NCI-H2029 (cell line): Measurements from ENCODE around the gene DNPEP.

Experiments
- DNase-seq: peaks from one replicate; lab custom pipeline; 2025; lab: John Stamatoyannopoulos, UW

DNPEP gene

DNA sequence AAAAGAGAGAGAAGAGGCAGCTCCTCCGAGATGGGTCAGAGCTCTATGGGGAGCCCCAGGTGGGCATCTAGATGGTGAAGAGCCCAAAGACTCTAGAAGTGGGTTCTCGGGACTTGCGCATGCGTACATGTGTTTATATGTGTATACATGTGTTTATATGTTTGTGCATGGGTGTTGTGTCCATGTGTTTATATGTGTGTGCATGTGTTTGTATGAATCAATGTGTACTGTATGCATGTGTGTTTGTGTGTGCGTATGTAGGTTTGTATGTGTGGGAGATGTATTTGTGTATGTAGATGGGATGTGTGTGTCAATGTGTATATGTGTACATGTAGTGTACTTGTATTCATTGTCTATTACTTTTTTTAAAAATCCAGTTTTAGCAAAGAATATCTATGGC, 25.6 kb downstream of the DNPEP start:
- no peak for DNase-seq

DNA sequence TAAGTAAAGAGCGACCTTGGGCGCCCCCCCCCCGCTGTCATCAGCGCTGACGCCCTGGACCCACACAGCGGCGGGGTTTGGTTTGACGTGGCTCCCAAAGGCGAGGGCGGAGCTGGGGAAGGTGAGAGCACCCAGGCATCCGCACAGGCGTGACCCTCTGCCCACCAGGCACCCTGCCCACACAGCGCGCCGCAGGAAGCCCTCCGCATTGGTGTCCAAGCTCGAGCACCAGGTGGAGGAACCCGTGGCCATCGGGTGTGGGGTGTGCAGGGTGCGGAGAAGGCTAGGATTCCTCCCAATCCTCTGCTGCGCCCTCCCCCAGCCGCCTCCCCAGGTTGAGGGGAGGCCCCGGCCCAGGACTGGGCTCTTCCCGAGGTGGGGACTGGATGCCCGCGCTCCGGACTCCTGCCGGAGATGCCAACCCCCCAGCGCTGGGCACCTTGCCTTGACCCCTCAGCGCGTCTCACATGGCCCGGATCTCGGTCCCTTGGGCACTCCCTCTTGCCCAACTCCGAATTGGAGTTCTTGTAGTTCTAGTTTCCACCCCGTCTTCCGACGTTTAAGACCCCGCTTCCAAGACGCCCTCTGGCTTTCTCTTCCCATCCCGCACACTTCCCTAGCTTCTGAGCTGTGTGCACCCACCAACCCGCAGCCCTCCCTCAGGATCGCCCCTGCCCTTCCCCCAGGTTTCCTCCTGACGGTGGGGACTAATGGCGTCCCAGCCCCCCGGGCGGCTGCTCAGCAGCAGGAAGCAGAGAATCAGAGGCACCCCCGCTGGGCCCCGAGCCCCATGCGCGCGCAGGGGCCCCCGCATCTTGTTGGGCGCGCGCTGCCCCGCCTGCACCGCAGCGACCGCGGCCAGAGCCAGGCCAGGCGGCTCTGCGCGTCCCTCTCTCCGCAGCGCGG, 29.3 kb downstream of the DNPEP start:
- no peak for DNase-seq

DNA sequence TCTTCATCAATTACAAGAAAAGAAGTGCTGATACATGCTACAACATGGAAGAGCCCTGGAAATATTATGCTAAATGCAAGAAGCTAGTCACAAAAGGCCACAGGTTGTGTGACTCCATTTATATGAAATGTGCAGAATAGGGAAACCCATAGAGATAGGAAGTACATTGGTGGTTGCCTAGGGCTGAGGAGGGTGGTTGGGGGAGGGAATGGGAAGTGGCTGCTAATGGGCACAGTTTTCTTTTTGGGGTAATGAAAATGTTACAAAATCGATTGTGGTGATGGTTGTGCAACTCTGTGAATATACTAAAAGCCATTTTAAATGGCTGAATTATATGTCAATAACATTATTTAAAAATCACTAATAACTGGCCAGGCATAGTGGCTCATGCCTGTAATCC, 30.9 kb downstream of the DNPEP start:
- DNase-seq, result no peak

DNA sequence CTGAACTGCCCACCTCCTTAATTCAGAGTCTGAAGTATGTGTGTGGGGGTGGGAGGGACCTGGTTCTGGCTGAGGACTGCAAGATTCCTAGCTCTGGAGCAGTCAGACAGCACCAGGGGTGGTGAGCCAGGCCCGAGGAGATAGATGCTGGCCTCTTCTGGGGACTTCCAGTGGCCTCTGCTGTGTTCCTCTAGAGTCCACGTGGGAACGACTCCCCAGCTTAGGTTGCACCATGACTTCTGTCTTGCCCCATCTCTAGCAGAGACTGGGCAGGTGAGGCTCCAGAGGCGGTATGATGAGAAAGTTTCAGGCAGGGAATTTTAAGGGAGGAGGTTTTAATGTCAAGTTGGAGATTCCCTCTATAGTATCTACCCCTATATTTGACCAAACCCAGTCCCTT, 33.1 kb downstream of the DNPEP start:
- DNase-seq, result no peak

DNA sequence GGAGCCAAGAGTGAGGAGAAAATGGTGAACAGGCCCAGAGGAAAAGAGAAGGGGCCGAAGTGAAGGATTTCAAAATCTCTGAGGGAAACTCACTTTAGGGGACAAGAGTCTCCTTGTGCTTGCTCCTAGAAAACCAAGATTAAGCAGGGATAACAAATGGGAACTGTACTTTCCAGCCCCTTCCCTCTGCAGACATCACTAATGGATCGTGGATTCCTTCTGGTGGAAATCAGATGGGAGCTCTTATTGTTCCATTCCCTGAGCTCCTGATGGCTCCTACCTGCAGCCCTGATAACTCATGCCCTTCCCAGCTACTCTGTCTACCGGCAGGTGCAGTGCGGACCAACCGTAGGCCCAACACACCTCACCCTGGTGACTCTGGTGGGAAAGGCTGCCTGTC, 34.6 kb downstream of the DNPEP start:
- no peak for DNase-seq

DNA sequence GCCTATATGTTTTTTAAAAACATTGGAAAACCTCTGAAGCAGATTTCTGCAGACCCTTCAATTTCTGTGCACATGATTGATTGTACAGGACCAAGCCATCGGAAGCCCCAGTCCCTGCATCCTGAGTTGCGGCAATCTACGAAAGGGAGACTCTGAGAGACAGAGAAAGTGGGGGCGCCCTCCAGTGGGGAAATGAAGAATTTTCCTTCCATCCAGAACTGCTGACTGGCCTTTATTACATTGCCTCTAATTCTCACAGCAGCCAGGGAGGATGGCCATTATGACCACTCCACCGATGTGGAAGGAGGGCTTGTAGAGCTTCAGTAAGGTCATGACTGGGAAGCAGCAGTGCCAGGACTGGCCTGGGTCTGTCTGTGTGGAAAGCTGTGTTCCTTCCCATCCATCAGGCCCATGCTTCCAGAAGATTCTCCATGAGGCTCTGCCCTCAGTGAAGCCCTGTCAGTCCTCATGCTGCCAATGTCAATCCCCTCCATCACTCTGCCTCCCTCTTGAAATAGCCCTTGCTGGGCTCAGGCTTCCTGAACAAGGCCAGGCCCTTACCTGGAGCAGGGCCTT, 35.2 kb downstream of the DNPEP start:
- peak; percentile 31 for DNase-seq

DNA sequence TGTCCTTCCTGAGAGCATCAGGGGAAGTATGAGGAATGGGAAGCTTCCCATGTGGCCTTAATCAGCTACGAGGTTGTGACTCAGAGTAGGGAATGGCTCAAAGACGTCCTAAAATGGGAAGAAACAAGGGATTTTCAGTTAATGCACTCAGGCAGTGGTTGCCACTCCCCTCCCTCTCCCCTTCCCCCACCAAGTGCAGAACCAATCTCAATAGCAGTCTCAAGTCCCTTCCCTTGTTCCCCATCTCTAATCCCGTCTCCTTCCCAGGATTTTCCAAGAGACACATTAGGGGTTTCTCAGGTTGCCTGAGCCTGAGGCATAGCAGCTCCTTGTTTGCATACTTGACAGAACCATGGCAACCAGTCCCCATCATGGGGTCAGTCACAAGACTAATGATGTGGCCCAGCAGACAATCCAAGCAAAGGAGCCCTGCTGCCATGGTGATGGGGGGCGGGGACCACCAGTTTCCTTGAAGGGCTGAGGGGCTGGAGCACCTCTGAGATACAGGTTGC, 36.9 kb downstream of the DNPEP start:
- no peak for DNase-seq

DNA sequence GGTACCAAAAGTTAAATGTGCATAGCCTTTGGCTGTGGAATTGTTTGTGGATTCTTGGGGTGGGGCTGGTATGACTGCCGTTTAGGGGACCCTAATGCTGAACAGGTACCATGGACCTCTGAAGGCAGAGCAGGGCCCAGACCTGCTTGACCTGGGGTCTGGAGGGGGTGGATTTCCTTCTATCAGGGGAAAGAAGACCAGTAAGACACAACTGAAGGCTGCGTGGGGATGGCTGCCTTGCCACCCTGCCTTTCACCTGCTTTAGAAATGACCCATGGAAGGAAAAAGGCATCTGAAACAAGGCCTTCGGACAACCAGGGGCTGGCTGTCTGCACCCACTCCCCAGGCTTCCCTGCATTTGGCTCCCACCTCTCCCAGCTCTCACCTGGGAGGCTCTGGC, 37.5 kb downstream of the DNPEP start:
- DNase-seq, result no peak

DNA sequence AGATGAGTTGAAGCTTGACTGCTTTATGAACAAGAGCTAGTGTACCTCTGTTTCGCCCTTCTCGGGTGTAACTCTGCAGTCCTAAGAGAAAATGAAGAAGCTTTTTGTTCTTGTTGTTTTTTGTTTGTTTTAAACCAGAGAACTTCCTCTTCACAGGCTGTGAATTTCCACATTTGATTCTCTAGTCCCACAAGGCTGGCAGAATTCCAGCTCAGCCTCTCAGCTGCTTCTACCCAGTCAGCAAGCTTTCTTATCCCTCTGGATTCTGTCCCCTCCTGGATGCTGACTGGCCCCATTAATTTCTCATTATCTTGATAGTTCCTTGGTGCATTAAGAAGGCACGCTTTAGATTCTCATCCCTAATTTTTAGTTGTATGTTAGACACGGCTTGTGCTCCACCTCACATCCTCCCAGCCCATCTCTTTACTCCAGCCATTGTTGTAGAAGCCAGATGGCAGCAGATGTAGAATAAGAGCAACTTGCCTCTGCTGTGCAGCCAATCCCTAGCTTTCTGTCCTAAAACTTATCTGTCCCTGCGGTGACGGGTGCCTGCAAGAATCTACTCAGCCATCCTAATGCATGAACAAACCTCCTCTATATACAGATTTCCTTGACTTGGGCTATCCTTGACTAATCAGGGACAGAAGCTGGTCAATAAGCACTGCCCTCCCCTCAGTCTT, 42.8 kb downstream of the DNPEP start:
- peak; percentile 56 for DNase-seq

DNA sequence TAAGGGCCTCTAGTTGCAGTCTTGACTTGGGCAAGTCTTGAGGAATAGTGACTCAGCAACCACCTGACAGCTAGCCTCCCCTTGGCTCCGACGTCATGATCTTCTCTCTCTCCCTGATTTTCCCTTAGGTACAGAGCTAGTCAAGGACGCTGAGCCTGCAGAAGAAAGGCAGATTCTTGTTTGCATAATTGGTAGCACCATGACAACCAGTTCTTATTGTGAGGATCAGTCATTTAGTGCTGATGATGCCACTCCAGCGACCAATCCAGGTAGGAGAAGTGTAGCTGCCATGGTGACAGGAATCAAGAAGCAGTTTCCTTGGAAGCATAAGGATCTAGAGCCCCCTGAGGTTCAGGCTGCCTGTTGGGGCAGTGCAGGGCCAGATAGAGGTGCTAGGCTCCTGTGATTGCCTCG, 52.3 kb downstream of the DNPEP start:
- no peak for DNase-seq

DNA sequence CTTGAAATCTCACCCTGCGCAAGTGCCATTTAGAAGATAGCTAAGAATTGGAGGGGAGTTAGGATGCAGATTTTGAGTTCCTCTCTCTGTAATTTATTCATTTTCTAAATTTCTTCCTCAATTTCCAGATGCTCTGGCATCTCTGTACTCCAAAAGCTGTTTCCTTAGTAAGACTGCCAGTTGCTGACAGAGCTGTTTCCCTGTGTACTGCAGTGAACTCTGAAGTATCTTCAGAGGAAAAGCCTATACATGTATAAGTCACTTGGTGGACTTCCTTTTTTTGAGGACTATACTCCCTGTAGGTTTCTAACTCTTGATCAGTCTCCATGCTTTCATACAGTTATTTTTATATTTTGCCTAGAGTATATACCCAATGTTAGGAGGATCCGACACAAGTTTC, 53.6 kb downstream of the DNPEP start:
- DNase-seq, result no peak

DNA sequence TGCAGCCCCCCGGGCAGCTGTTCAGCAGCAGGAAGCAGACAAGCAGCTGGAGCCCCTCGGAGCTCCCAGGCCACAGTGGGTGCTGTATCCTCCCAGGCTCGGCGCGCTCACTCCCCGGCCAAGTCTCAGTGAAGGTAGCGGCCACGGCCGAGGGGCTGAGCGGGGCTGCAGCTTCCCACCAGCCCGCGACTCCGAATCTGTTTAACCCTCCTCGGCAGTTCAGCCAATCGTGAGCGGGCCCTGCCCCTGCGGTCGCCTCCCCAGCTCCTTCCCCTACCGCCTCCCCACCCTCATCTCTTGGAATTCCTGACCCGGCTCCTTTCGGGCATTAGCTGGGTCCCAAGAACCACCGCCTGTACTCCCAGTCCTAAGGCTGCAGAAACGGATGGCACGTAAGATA, 55.2 kb downstream of the DNPEP start, which contains the start of gene RESP18:
Gene RESP18 (minus strand): TSS at position 203 of the 400 bp plus-strand sequence.
- no peak for DNase-seq

DNA sequence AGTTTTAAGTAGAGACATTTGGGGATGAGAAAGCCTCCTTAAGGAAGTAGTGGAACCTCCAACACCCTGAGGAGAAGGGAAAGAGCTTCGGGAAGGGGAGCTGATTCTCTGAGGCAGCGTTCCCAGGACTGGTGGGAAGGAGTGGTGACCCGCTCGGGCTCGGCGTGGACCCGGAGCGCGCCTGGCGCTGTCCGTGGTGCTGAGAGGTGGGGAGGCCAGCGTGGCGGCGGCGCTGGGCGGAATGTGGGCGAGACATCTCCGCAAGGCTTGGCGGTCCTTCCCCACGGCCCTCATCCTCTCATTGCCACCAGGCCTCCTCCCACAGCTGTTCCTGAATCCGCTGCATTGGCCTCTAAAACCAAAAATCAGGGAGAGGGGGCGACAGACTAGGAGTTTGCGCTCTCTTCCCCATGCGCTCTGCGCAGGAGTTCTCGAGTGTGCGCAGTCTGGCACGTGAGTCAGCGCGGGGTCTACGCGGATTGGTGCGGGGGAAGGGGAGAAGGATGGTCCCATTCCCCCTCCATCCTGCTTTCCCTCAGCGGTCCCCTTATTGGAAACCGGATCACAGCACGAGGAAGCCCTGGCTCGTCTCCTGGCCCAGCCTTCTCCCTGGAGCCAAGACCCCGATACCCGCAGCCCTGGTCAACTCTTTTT, 56.0 kb downstream of the DNPEP start:
- no peak for DNase-seq

DNA sequence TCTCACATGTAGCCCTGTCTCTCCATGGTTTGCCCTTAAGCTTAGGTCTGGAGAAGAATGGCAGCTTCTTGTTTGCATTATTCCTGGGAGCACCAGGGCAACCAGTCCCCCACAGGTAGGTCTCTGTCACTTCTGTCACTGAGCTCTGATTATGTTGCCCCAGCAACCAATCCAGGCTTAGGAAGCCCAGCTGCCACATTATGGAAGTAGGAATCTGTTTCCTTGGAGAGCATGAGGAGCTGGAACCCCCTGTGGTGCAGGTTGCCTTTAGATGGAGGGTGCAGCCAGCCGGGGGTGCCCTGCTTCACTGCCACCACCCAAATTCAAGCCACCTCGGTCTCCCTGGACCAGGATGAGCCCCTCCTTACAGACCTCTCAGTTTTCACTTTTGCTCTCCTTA, 60.0 kb downstream of the DNPEP start:
- DNase-seq, result no peak

DNA sequence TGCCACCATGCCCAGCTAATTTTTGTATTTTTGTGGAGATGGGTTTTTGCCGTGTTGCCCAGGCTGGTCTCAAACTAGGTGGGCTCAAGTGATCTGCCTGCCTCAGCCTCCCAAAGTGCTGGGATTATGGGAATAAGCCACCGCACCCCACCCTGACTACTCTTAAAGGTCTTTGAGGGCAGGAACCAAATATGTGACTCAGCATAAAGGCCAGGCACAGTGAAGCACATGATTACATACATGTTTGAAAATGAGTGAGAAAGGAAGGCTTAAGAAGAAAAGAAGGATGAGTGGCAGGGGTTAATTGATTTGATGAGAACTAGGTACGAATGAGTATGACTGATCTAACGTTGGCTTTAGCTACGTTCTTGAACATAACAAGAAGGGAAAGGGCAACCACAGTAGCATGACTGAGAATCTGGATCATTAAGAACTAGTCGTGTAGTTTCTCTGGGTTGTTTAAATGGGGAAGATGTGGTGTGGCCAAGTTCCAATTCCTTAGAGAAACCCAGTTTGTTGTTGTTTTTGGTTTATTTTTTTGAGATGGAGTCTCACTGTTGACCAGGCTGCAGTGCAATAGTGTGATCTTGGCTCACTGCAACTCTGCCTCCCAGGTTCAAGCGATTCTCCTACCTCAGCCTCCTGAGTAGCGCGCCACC, 61.9 kb downstream of the DNPEP start:
- no peak for DNase-seq

DNA sequence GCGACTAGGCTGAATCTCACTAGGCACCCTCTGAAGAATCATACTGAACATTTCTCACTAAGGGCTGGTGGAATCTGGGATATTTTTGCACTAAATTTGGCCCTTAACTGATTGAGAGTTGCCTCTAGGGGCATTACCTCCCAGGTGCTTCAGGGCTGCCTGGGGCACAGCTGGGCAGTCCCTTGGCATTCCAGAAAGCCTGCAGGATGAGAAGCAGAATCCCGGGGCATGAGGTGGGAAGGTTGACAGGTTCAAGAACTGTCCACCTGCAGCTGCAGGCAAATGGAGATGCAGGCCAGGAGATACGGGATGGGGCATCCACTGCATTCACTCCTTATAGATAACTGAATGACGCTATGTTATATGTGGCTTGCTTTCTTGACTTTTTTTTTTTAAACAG, 62.6 kb downstream of the DNPEP start:
- no peak for DNase-seq

DNA sequence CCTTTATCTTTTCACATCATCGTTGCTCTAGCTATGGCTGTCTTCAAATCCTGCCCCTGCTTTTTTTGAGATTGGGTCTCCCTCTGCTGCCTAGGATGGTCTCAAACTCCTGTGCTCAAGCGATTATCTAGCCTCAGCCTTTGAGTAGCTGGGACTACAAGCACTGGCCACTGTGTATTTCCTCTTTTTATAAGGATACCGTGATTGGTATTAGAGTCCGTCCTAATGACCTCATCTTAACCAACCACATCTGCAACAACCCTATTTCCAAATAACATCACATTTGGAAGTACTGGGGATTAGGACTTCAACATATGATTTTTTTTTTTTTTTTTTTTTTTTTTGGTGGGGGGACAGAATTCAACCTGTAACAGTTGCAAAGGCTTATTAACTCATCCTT, 64.3 kb downstream of the DNPEP start:
- no peak for DNase-seq
